Type B pancreatic cell (in vitro differentiated cells): Measurements from ENCODE around the gene TMEM59. TPM values are rescaled to one million over a fixed set of nuclear protein-coding genes. Genes with fewer than 3 reads are reported as not detected.
"Not testable (repeated sequence)": the region's sequence is repeated elsewhere in the genome, so short reads cannot be mapped to it uniquely, and the experiment has no call there.

Experiments used
- DNase-seq: peaks from one replicate; pipeline ENCODE4 v3.0.0; 2021; ENCODE audit warnings: mixed read lengths; ENCODE audit not compliant: unreplicated experiment; ENCODE audit errors: extremely low spot score
- H3K27ac Mint-ChIP-seq: 2 replicates; pipeline ENCODE4 v1.8.0; 2021; ENCODE audit warnings: mild to moderate bottlenecking, mixed read lengths
- H3K27me3 Mint-ChIP-seq: 2 replicates; pipeline ENCODE4 v1.8.0; 2021; ENCODE audit warnings: mixed read lengths
- H3K36me3 Mint-ChIP-seq: 2 replicates; pipeline ENCODE4 v1.8.0; 2021; ENCODE audit warnings: mixed read lengths
- H3K4me1 Mint-ChIP-seq: one replicate; pipeline ENCODE4 v1.8.0; 2021; ENCODE audit warnings: mixed read lengths; ENCODE audit not compliant: unreplicated experiment
- H3K4me3 Mint-ChIP-seq: 2 replicates; pipeline ENCODE4 v1.8.0; 2021; ENCODE audit warnings: mild to moderate bottlenecking, mixed read lengths
- H3K9me3 Mint-ChIP-seq: 2 replicates; pipeline ENCODE4 v1.8.0; 2021; ENCODE audit warnings: mixed read lengths
- total RNA-seq: library from RNA; stranded (reverse); gene quantifications from 2 replicates; pipeline ENCODE4 v1.2.1, GENCODE V29; 2021; ENCODE audit warnings: low replicate concordance
- TF ChIP-seq, protein P1 (sequence below): fragments of 200-600 bp; sonication (generic); conservative IDR thresholded peaks from 2 replicates; pipeline ENCODE4 v1.5.0; 2021; ENCODE audit warnings: antibody characterized with exemption, mild to moderate bottlenecking

Gene TMEM59
- total RNA-seq, 1 donor from 2014 or later: 283 TPM

DNA sequence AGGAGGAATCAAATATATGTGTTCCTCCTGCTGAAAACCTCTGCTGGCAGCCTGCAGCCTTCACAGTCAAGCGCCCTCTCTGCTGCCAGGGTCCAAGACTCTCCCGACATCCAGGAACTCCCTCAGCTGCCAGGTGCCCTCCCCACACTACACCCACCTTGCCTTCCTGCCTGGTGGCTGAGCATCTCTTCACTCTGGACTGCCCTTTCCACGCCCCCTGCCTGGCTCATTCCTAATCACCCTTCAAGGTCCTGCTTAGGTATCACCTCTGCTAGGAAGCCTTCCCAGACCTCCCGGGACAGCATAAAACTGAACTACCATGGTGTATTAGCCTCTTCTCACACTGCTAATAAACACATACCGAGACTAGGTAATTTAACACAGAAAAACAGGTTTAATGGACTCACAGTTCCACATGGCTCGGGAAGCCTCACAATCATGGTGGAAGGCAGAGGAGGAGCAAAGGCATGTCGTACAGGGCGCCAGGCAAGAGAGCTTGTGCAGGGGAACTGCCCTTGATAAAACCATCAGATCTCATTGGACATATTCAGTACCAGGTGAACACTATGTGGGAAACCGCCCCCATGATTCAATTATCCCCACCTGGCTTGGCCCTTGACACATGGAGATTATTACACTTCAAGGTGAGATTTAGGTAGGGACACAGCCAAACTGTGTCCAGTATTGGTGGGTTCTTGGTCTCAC lies 50.3 kb downstream of the TMEM59 start:
- H3K27me3 Mint-ChIP-seq: no peaks in the 10 kb centered on the region
- H3K4me3 Mint-ChIP-seq: no peak overlapping the region
- no peaks in the 10 kb centered on the region for H3K36me3 Mint-ChIP-seq
- TF ChIP-seq, protein P1, sequence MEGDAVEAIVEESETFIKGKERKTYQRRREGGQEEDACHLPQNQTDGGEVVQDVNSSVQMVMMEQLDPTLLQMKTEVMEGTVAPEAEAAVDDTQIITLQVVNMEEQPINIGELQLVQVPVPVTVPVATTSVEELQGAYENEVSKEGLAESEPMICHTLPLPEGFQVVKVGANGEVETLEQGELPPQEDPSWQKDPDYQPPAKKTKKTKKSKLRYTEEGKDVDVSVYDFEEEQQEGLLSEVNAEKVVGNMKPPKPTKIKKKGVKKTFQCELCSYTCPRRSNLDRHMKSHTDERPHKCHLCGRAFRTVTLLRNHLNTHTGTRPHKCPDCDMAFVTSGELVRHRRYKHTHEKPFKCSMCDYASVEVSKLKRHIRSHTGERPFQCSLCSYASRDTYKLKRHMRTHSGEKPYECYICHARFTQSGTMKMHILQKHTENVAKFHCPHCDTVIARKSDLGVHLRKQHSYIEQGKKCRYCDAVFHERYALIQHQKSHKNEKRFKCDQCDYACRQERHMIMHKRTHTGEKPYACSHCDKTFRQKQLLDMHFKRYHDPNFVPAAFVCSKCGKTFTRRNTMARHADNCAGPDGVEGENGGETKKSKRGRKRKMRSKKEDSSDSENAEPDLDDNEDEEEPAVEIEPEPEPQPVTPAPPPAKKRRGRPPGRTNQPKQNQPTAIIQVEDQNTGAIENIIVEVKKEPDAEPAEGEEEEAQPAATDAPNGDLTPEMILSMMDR: no peak
- H3K27ac Mint-ChIP-seq: no peak overlapping the region
- H3K4me1 Mint-ChIP-seq: peaks cover 9% of the 10 kb centered on the region
- DNase-seq: no peak
- no peaks in the 10 kb centered on the region for H3K9me3 Mint-ChIP-seq

DNA sequence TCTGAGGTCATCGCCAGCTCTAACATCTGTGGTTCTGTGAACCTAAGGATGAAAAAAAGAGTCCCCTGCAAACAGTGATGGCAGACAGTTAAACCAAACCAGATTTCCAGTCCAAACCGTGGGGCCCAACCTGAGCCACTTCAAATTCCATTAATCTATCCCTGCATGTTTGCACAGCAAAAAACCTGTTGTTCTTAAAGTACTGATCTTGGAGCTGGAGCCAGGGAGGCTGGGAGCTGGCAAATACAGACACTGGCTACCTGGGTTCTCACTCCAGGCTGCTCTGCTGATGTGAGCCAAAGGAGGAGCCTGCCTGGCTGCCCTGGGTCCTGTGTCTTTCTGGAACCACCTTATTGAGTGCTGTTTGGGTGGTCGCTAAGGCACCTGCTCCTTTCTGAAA lies 51.4 kb downstream of the TMEM59 start:
- TF ChIP-seq, protein P1: no peak
- no peak overlapping the region for H3K27ac Mint-ChIP-seq
- no peaks in the 10 kb centered on the region for H3K27me3 Mint-ChIP-seq
- H3K4me3 Mint-ChIP-seq: no peak overlapping the region
- no peaks in the 10 kb centered on the region for H3K9me3 Mint-ChIP-seq
- peaks cover 9% of the 10 kb centered on the region for H3K4me1 Mint-ChIP-seq
- no peak for DNase-seq
- H3K36me3 Mint-ChIP-seq: no peaks in the 10 kb centered on the region

DNA sequence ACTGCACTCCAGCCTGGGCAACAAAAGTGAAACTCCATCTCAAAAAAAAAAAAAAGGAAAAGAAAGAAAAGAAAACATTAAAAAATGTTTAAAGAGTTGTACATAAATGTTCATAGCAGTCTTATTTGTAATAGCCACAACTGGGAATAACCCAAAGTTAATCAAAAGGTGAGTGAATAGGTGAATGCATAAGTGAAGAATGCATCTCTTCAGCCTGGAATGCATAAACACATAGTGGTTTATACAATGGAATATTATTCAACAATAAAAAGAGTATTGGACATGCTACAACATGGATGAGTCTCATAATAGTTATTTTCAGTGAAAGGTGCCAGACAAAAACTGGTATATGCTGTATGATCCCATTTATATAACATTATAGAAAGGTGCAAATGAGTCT lies 53.1 kb downstream of the TMEM59 start:
- H3K36me3 Mint-ChIP-seq: no peaks in the 10 kb centered on the region
- peaks cover 5% of the 10 kb centered on the region for H3K4me1 Mint-ChIP-seq
- H3K27ac Mint-ChIP-seq: no peak overlapping the region
- no peaks in the 10 kb centered on the region for H3K27me3 Mint-ChIP-seq
- no peaks in the 10 kb centered on the region for H3K9me3 Mint-ChIP-seq
- TF ChIP-seq, protein P1: no peak
- H3K4me3 Mint-ChIP-seq: no peak overlapping the region
- no peak for DNase-seq

DNA sequence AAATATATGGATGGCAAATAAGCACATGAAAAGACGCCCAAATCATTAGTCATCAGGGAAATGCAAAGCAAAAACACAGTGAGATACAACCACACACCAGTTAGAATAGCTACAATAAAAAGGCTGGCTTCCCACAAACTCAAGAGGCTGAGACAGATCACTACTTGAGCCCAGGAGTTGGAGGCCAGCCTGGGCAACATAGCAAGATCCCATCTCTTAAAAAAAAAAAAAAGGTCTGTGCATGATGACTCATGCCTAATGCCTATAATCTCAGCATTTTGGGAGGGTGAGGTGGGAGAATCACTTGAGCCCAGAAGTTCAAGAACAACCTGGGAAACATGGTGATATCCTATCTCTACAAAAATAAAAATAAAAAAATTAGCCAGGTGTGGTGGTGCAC lies 54.8 kb downstream of the TMEM59 start:
- peaks cover 5% of the 10 kb centered on the region for H3K4me1 Mint-ChIP-seq
- no peaks in the 10 kb centered on the region for H3K36me3 Mint-ChIP-seq
- H3K27ac Mint-ChIP-seq: no peak overlapping the region
- no peaks in the 10 kb centered on the region for H3K27me3 Mint-ChIP-seq
- no peak overlapping the region for H3K4me3 Mint-ChIP-seq
- no peaks in the 10 kb centered on the region for H3K9me3 Mint-ChIP-seq
- TF ChIP-seq, protein P1: no peak
- DNase-seq: no peak

DNA sequence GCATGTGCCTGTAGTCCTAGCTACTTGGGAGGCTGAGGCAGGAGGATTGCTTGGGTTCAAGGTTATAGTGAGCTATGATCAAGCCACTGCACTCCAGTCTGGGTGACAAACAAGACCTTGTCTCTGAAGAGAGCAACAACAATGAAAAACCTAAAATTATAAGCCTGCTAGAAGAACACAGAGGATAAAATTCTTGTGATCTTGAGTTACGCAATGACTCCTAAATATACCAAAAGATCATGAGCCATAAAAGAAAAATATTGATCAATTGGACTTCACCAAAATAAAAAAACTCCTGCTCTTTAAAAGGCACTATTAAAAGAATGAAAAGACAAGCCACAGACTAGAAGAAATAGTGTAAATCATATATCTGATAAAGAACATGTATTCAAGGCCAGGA lies 57.3 kb downstream of the TMEM59 start:
- Mint-ChIP-seq H3K27ac (no peak overlapping the region), H3K36me3 (no peaks in the 10 kb centered on the region), H3K9me3 (no peaks in the 10 kb centered on the region), H3K4me3 (no peak overlapping the region), H3K27me3 (no peaks in the 10 kb centered on the region), H3K4me1 (no peaks in the 10 kb centered on the region)
- DNase-seq: no peak
- TF ChIP-seq, protein P1: no peak

DNA sequence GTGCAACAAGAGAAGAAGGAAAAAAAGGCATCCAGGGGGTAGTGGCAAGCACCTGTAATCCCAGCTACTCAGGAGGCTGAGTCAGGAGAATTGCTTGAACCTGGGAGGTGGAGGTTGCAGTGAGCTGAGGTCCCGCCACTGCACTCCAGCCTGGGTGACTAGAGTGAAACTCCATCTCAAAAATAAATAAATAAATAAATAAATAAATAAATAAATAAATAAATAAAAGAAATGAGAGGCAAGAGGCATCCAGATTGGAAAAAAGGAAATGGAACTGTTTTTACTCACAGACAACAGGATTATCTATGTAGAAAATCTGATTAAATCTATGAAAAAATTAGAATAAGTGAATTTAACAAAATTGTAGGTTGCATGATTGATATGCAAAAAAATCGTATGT lies 58.5 kb downstream of the TMEM59 start:
- not testable (repeated sequence) for H3K4me3 Mint-ChIP-seq, H3K36me3 Mint-ChIP-seq, H3K27ac Mint-ChIP-seq, H3K9me3 Mint-ChIP-seq, H3K27me3 Mint-ChIP-seq, DNase-seq, H3K4me1 Mint-ChIP-seq
